ENCODE results near the gene JAKMIP3.

Gene JAKMIP3

GRCh38 chr10:132097609-132098377, 32.0 kb downstream of the JAKMIP3 start:
- TF ChIP-seq REST (IDR thresholded peaks at IDR 0.05; ENCODE audit: insufficient replicate concordance, low read depth) (no peak), POLR2AphosphoS5 (IDR thresholded peaks at IDR 0.05; ENCODE audit: low read depth) (no peak), CTCF (IDR thresholded peaks at IDR 0.05; ENCODE audit: insufficient read depth, low read length) (no peak), SPI1 (IDR thresholded peaks at IDR 0.05; ENCODE audit: borderline replicate concordance, low read depth) (no peak), GABPA (IDR thresholded peaks at IDR 0.05; ENCODE audit: low read depth) (no peak)
- Histone ChIP-seq H3K4me3 (replicated peaks; ENCODE audit: insufficient read depth, low read length) (no peak overlapping the region), H3K27ac (replicated peaks) (no peak overlapping the region), H3K27me3 (ENCODE audit: insufficient read depth, poor library complexity, severe bottlenecking) (no peaks in the 10 kb centered on the region)
- no peak for DNase-seq (ENCODE audit: low read depth in 1 of 2, low spot score in 1 of 2)

GRCh38 chr10:132098539-132099388, 33.0 kb downstream of the JAKMIP3 start:
- no peak overlapping the region for H3K27ac ChIP-seq (replicated peaks)
- no peaks in the 10 kb centered on the region for H3K27me3 ChIP-seq (ENCODE audit: insufficient read depth, poor library complexity, severe bottlenecking)
- DNase-seq (ENCODE audit: low read depth in 1 of 2, low spot score in 1 of 2), result no peak
- TF ChIP-seq SPI1 (IDR thresholded peaks at IDR 0.05; ENCODE audit: borderline replicate concordance, low read depth) (no peak), POLR2AphosphoS5 (IDR thresholded peaks at IDR 0.05; ENCODE audit: low read depth) (no peak), REST (IDR thresholded peaks at IDR 0.05; ENCODE audit: insufficient replicate concordance, low read depth) (no peak), CTCF (IDR thresholded peaks at IDR 0.05; ENCODE audit: insufficient read depth, low read length) (no peak), GABPA (IDR thresholded peaks at IDR 0.05; ENCODE audit: low read depth) (no peak)
- H3K4me3 ChIP-seq (replicated peaks; ENCODE audit: insufficient read depth, low read length), result no peak overlapping the region

- no peaks in the 10 kb centered on the region for H3K27me3 ChIP-seq (ENCODE audit: insufficient read depth, poor library complexity, severe bottlenecking)
- no peak overlapping the region for H3K27ac ChIP-seq (replicated peaks)
- H3K4me3 ChIP-seq (replicated peaks; ENCODE audit: insufficient read depth, low read length), result no peak overlapping the region
- DNase-seq (ENCODE audit: low read depth in 1 of 2, low spot score in 1 of 2), result no peak
- TF ChIP-seq CTCF (IDR thresholded peaks at IDR 0.05; ENCODE audit: insufficient read depth, low read length) (no peak), SPI1 (IDR thresholded peaks at IDR 0.05; ENCODE audit: borderline replicate concordance, low read depth) (no peak), GABPA (IDR thresholded peaks at IDR 0.05; ENCODE audit: low read depth) (no peak), POLR2AphosphoS5 (IDR thresholded peaks at IDR 0.05; ENCODE audit: low read depth) (no peak), REST (IDR thresholded peaks at IDR 0.05; ENCODE audit: insufficient replicate concordance, low read depth) (no peak)
Observed at GRCh38 chr10:132099389-132100090, 33.8 kb downstream of the JAKMIP3 start.

All from HL-60 (cell line).